CD14-positive monocyte (primary cell): ENCODE results near the gene TFF1. TPM values are rescaled to one million over a fixed set of nuclear protein-coding genes. Genes with fewer than 3 reads are reported as not detected.

Experiments
- DNase-seq, 3 donors: peaks; one replicate each; pipeline ENCODE4 v3.0.0-alpha.2; 2011 to 2022
- H2AFZ ChIP-seq: 2 replicates; pipeline ENCODE4 v1.6.0; 2012; ENCODE audit warnings: mild to moderate bottlenecking, low read depth, low read length, inconsistent platforms; ENCODE audit not compliant: insufficient read depth, poor library complexity, severe bottlenecking
- H3K27ac ChIP-seq, 2 donors: 1 replicate in 1 of 2; 2 replicates in 1 of 2; pipeline ENCODE4 v1.5.1; 2012 to 2013; ENCODE audit warnings: low read length in 2 of 2, control low read depth in 1 of 2, inconsistent platforms in 1 of 2, low read depth in 1 of 2, mild to moderate bottlenecking in 1 of 2
- H3K27me3 ChIP-seq, 2 donors: one replicate each; pipeline versions ENCODE4 v1.6.0 to v1.6.1; 2011 to 2013; ENCODE audit warnings: low read length in 2 of 2; ENCODE audit not compliant: control insufficient read depth in 2 of 2, insufficient read depth in 2 of 2
- H3K36me3 ChIP-seq, 2 donors: replicated peaks in 1 of 2; 1 replicate in 1 of 2; 2 replicates in 1 of 2; pipeline versions ENCODE4 v1.5.1 to v1.6.1; 2012 to 2013; ENCODE audit warnings: low read length in 2 of 2, control low read depth in 1 of 2, inconsistent platforms in 1 of 2, mild to moderate bottlenecking in 1 of 2; ENCODE audit not compliant: insufficient read depth in 2 of 2, control insufficient read depth in 1 of 2
- H3K4me1 ChIP-seq, 2 donors: 1 replicate in 1 of 2; 2 replicates in 1 of 2; pipeline versions ENCODE4 v1.5.1 to v1.6.1; 2012 to 2013; ENCODE audit warnings: low read length in 2 of 2, control low read depth in 1 of 2, inconsistent platforms in 1 of 2, mild to moderate bottlenecking in 1 of 2, moderate library complexity in 1 of 2; ENCODE audit not compliant: insufficient read depth in 2 of 2, control insufficient read depth in 1 of 2
- H3K4me2 ChIP-seq: replicated peaks from 2 replicates; pipeline ENCODE3; 2012; ENCODE audit warnings: low read length, moderate library complexity, mild to moderate bottlenecking; ENCODE audit not compliant: poor library complexity, severe bottlenecking; ENCODE audit errors: extremely low read depth
- H3K4me3 ChIP-seq, 3 experiments: fragments of 200-600 bp in 1 of 3; sonication (generic) in 1 of 3; replicated peaks in 1 of 3; 1 replicate in 2 of 3; 2 replicates in 1 of 3; pipeline ENCODE4 v1.5.1; 2011 to 2013; ENCODE audit warnings: low read length in 3 of 3, mild to moderate bottlenecking in 3 of 3, control low read depth in 2 of 3, low read depth in 2 of 3, inconsistent platforms in 1 of 3, moderate library complexity in 1 of 3
- H3K79me2 ChIP-seq: 2 replicates; pipeline ENCODE4 v1.6.0; 2012; ENCODE audit warnings: mild to moderate bottlenecking, control low read depth, inconsistent platforms, low read length, moderate library complexity; ENCODE audit not compliant: insufficient read depth
- H3K9ac ChIP-seq: 2 replicates; pipeline ENCODE4 v1.6.0; 2017; ENCODE audit warnings: low read length, mild to moderate bottlenecking; ENCODE audit not compliant: insufficient read depth, poor library complexity, severe bottlenecking
- H3K9me3 ChIP-seq, 2 donors: replicated peaks in 1 of 2; 1 replicate in 1 of 2; 2 replicates in 1 of 2; pipeline versions ENCODE4 v1.5.1 to v1.6.1; 2012 to 2013; ENCODE audit warnings: low read length in 2 of 2, control low read depth in 1 of 2; ENCODE audit not compliant: control insufficient read depth in 1 of 2, insufficient read depth in 1 of 2
- H4K20me1 ChIP-seq: 2 replicates; pipeline ENCODE4 v1.6.0; 2012; ENCODE audit warnings: mild to moderate bottlenecking, low read length, control low read depth, moderate library complexity; ENCODE audit not compliant: insufficient read depth
- H3K27ac Mint-ChIP-seq, 7 donors: one replicate each; pipeline ENCODE4 v1.8.0; 2020; ENCODE audit warnings: mild to moderate bottlenecking in 7 of 7, mixed read lengths in 7 of 7, moderate library complexity in 6 of 7, inconsistent platforms in 2 of 7
- H3K27me3 Mint-ChIP-seq, 3 donors: one replicate each; pipeline ENCODE4 v1.8.0; 2021 to 2022; ENCODE audit warnings: low read depth in 3 of 3, mild to moderate bottlenecking in 3 of 3, mixed read lengths in 3 of 3, moderate library complexity in 3 of 3, inconsistent platforms in 1 of 3
- H3K36me3 Mint-ChIP-seq, 2 donors: one replicate each; pipeline ENCODE4 v1.8.0; 2020; ENCODE audit warnings: mixed read lengths in 2 of 2, inconsistent platforms in 1 of 2, mild to moderate bottlenecking in 1 of 2
- H3K4me1 Mint-ChIP-seq: one replicate; pipeline ENCODE4 v1.8.0; 2020; ENCODE audit warnings: mild to moderate bottlenecking, mixed read lengths
- H3K4me3 Mint-ChIP-seq, 2 donors: one replicate each; pipeline ENCODE4 v1.8.0; 2020; ENCODE audit warnings: mild to moderate bottlenecking in 2 of 2, mixed read lengths in 2 of 2, moderate library complexity in 1 of 2
- H3K9me3 Mint-ChIP-seq, 7 donors: one replicate each; pipeline ENCODE4 v1.8.0; 2020 to 2022; ENCODE audit warnings: mixed read lengths in 7 of 7, mild to moderate bottlenecking in 6 of 7, moderate library complexity in 6 of 7, inconsistent platforms in 2 of 7
- CTCF ChIP-seq: fragments of 200-600 bp; IDR thresholded peaks from one replicate; pipeline ENCODE4 v1.8.0; 2022; ENCODE audit warnings: antibody characterized with exemption, mild to moderate bottlenecking
- whole genome bisulfite sequencing: methylation state at CpG from one replicate; pipeline ENCODE4 v1.1.5; 2013; ENCODE audit warnings: missing lambda C conversion rate; ENCODE audit not compliant: insufficient coverage; 5-methylcytosine and 5-hydroxymethylcytosine counted together
- intact Hi-C, 2 donors: fragments of 100-400 bp; cut with micrococcal nuclease; formaldehyde crosslinking; loops; one replicate each; pipeline versions ENCODE4 v1.15.0 to v1.15.1; 2023
- polyA plus RNA-seq, 3 donors: library from polyadenylated mRNA; depleted of rRNA in 1 of 3; unstranded in 2 of 3; stranded (reverse) in 1 of 3; fragments of 300-500 nt in 2 of 3; fragments of >200 nt in 1 of 3; fragmentation: Illumina TruSeq in 2 of 3; gene quantifications; 1 replicate in 2 of 3; 2 replicates in 1 of 3; pipeline ENCODE4 v1.2.3, GENCODE V29; 2012 to 2021

Gene TFF1
- polyA plus RNA-seq, 3 donors, result not detected

GRCh38 chr21:42363312-42363711 lies 3.0 kb downstream of the TFF1 start:
- Histone ChIP-seq H3K27ac (no peak overlapping the region), H3K4me3 (no peak overlapping the region), H3K36me3 (no peaks in the 10 kb centered on the region), H3K79me2 (no peaks in the 10 kb centered on the region), H3K4me1 (peaks cover 0 to 6% of the 10 kb centered on the region in 2 donors), H3K9ac (no peak overlapping the region), H3K27me3 (no peaks in the 10 kb centered on the region), H4K20me1 (no peaks in the 10 kb centered on the region), H3K9me3 (peaks cover 3 to 8% of the 10 kb centered on the region in 2 donors), H2AFZ (no peak overlapping the region), H3K4me2 (no peak overlapping the region)
- H3K4me3 Mint-ChIP-seq, result peak overlapping the region in 1 of 2 donors; percentile 4
- no peaks in the 10 kb centered on the region for H3K36me3 Mint-ChIP-seq
- TF ChIP-seq CTCF, result no peak
- peaks cover 9% of the 10 kb centered on the region for H3K4me1 Mint-ChIP-seq
- H3K27me3 Mint-ChIP-seq, result peaks cover 0 to 14% (median 12%) of the 10 kb centered on the region in 3 donors
- no peak for DNase-seq
- intact Hi-C loops, result no loop called here
- peaks cover 0 to 10% (median 3%) of the 10 kb centered on the region in 7 donors for H3K9me3 Mint-ChIP-seq
- 28% methylated on average over 6 of the region's 8 CpGs for WGBS
- no peak overlapping the region for H3K27ac Mint-ChIP-seq

- no peaks in the 10 kb centered on the region for H3K36me3 Mint-ChIP-seq
- no peak for DNase-seq
- no peak overlapping the region for H3K27ac Mint-ChIP-seq
- 75% methylated on average over 1 of the region's 9 CpGs for WGBS
- Histone ChIP-seq H3K4me2 (no peak overlapping the region), H3K27me3 (no peaks in the 10 kb centered on the region), H2AFZ (no peak overlapping the region), H3K9me3 (peaks cover 3 to 8% of the 10 kb centered on the region in 2 donors), H4K20me1 (no peaks in the 10 kb centered on the region), H3K4me1 (peaks cover 0 to 6% of the 10 kb centered on the region in 2 donors), H3K79me2 (no peaks in the 10 kb centered on the region), H3K9ac (no peak overlapping the region), H3K27ac (no peak overlapping the region), H3K36me3 (no peaks in the 10 kb centered on the region), H3K4me3 (no peak overlapping the region)
- H3K9me3 Mint-ChIP-seq, result peaks cover 0 to 10% (median 3%) of the 10 kb centered on the region in 7 donors
- H3K4me3 Mint-ChIP-seq, result peak overlapping the region in 1 of 2 donors; percentile 4
- TF ChIP-seq CTCF, result no peak
- peaks cover 9% of the 10 kb centered on the region for H3K4me1 Mint-ChIP-seq
- intact Hi-C loops, result no loop called here
- H3K27me3 Mint-ChIP-seq, result peaks cover 0 to 14% (median 12%) of the 10 kb centered on the region in 3 donors
Measured at GRCh38 chr21:42362700-42363099, 3.6 kb downstream of the TFF1 start.
